Measurements from ENCODE around the gene ZNF608.

GRCh38 chr5:124736805-124737188, 9.6 kb downstream of the ZNF608 start:
- TF ChIP-seq CTCF (IDR thresholded peaks at IDR 0.05 in 8 of 11, conservative IDR thresholded peaks at IDR 0.05 in 3 of 11) (no peak), POLR2A (IDR thresholded peaks at IDR 0.05) (no peak)
